GM12878 (cell line): ENCODE data around the gene USP35.

ENCODE experiments used
- CBFB ChIP-seq: IDR thresholded peaks from 2 replicates; pipeline ENCODE4 v1.6.1; 2016; ENCODE audit warnings: antibody characterized with exemption, low read depth
- ESRRA ChIP-seq: IDR thresholded peaks from 2 replicates; pipeline ENCODE4 v1.6.1; 2012; ENCODE audit warnings: mild to moderate bottlenecking, low read length, improper control_type of control experiment
- MEF2A ChIP-seq: IDR thresholded peaks from 2 replicates; pipeline ENCODE4 v1.6.1; 2011; ENCODE audit warnings: low read depth, mild to moderate bottlenecking, low read length, moderate library complexity; ENCODE audit not compliant: insufficient read depth
- POLR2A ChIP-seq: IDR thresholded peaks from 2 replicates; pipeline ENCODE4 v1.6.1; 2011; ENCODE audit warnings: low read depth, mild to moderate bottlenecking, low read length
- ZNF274 ChIP-seq: IDR thresholded peaks from one replicate; pipeline ENCODE4 v1.8.0; 2011; ENCODE audit not compliant: insufficient read length, insufficient read depth

- no peak for TF ChIP-seq ESRRA
- TF ChIP-seq ZNF274 = no peak
- no peak for TF ChIP-seq POLR2A
- TF ChIP-seq CBFB = no peak
- no peak for TF ChIP-seq MEF2A
Observed at GRCh38 chr11:78209478-78209877, 20.8 kb downstream of the USP35 start.
